Vagina (tissue), 2 donors: Measurements from ENCODE around the gene IDUA. TPM values are rescaled to one million over a fixed set of nuclear protein-coding genes. Genes with fewer than 3 reads are reported as not detected.

ENCODE experiments used
- DNase-seq, 2 donors: peaks; one replicate each; pipeline ENCODE4 v3.0.0-alpha.2; 2017; ENCODE audit errors: extremely low spot score in 2 of 2
- H3K27ac ChIP-seq: fragments of 200-600 bp; sonication (generic); one replicate; pipeline ENCODE4 v1.5.1; 2019
- H3K27me3 ChIP-seq: fragments of 200-600 bp; sonication (generic); one replicate; pipeline ENCODE4 v1.5.1; 2019
- H3K36me3 ChIP-seq, 2 donors: fragments of 200-600 bp; sonication (generic); one replicate each; pipeline ENCODE4 v1.5.1; 2017 to 2019
- H3K4me1 ChIP-seq: fragments of 200-600 bp; sonication (generic); one replicate; pipeline ENCODE4 v1.5.1; 2019
- H3K4me3 ChIP-seq, 2 donors: fragments of 200-600 bp; sonication (generic); 1 replicate in 1 of 2; 2 replicates in 1 of 2; pipeline ENCODE4 v1.5.1; 2016 to 2019
- H3K9me3 ChIP-seq: fragments of 200-600 bp; sonication (generic); one replicate; pipeline ENCODE4 v1.5.1; 2019
- POLR2A ChIP-seq, 2 donors: fragments of 450-650 bp; IDR thresholded peaks; one replicate each; pipeline ENCODE4 v1.6.1; 2017; ENCODE audit warnings: antibody characterized with exemption in 2 of 2, mild to moderate bottlenecking in 2 of 2, moderate library complexity in 2 of 2
- POLR2AphosphoS5 ChIP-seq, 2 donors: sonication (generic); formaldehyde crosslinking; IDR thresholded peaks; one replicate each; pipeline ENCODE4 v1.9.0; 2017; ENCODE audit warnings: antibody characterized with exemption in 2 of 2, mild to moderate bottlenecking in 2 of 2, low read depth in 1 of 2; ENCODE audit not compliant: insufficient read depth in 1 of 2
- intact Hi-C: fragments of 100-400 bp; cut with DNase I; formaldehyde crosslinking; loops from one replicate; pipeline ENCODE4 v1.15.1; 2023
- total RNA-seq: library from RNA; depleted of rRNA; stranded (reverse); fragments of >200 nt; gene quantifications from one replicate; pipeline ENCODE4 v1.2.3, GENCODE V29; 2016
- TF ChIP-seq, protein P1 (sequence below), 3 experiments: fragments of 450-650 bp in 2 of 3; fragments of 200-600 bp in 1 of 3; sonication (generic) in 1 of 3; IDR thresholded peaks; one replicate each; pipeline ENCODE4 v1.5.1; 2017 to 2019; ENCODE audit warnings: antibody characterized with exemption in 3 of 3, mild to moderate bottlenecking in 2 of 3, moderate library complexity in 2 of 3

IDUA gene
- total RNA-seq, 1 donor from 2014 or later = 28.0 TPM

DNA sequence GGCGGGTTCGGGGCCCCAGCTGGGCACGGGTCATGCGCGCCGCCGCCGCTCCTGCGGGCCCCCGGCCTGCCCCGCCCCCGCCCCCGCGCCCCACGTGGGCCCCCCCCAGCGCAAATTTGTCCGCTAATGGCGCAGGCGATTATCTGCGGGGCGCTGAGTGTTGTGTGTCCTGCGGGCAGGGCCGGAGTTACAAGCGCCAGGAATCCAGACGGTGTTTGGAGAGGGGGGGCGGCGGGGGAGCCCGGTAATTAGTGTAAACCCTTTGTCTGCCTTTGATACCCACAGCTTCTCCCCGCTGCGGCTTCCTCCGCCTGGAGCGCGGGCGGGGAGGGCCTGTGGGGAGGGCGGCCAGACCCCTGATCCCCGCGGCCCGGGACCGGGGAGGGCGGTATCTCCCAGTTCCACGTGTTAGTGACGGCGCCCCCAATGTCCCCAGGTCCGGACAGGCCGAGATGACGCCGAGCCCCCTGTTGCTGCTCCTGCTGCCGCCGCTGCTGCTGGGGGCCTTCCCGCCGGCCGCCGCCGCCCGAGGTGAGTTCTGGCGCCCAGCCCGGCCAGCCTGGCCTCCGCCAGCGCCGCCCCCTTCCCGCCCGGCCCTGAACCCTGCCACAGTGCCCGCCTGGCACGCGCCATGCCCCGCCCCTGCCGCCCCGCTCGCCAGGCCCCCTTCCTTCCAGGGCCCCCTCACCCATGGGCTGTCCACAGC is 25.3 kb downstream of the IDUA start:
- no peaks in the 10 kb centered on the region for H3K27me3 ChIP-seq
- H3K9me3 ChIP-seq = no peaks in the 10 kb centered on the region
- DNase-seq = no peak
- no peak overlapping the region for H3K27ac ChIP-seq
- peak overlapping the region; percentile 49 to 83 for H3K4me3 ChIP-seq
- H3K4me1 ChIP-seq = peaks cover 30% of the 10 kb centered on the region
- no peaks in the 10 kb centered on the region for H3K36me3 ChIP-seq
- intact Hi-C loops = no loop called here
- TF ChIP-seq, protein P1, sequence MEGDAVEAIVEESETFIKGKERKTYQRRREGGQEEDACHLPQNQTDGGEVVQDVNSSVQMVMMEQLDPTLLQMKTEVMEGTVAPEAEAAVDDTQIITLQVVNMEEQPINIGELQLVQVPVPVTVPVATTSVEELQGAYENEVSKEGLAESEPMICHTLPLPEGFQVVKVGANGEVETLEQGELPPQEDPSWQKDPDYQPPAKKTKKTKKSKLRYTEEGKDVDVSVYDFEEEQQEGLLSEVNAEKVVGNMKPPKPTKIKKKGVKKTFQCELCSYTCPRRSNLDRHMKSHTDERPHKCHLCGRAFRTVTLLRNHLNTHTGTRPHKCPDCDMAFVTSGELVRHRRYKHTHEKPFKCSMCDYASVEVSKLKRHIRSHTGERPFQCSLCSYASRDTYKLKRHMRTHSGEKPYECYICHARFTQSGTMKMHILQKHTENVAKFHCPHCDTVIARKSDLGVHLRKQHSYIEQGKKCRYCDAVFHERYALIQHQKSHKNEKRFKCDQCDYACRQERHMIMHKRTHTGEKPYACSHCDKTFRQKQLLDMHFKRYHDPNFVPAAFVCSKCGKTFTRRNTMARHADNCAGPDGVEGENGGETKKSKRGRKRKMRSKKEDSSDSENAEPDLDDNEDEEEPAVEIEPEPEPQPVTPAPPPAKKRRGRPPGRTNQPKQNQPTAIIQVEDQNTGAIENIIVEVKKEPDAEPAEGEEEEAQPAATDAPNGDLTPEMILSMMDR (IDR thresholded peaks at IDR 0.05) = no peak
- TF ChIP-seq POLR2A (IDR thresholded peaks at IDR 0.05) = no peak
- TF ChIP-seq POLR2AphosphoS5 (IDR thresholded peaks at IDR 0.05; ENCODE audit: insufficient read depth in 1 of 2, low read depth in 1 of 2) = peak in 1 of 2 donors; percentile 18

DNA sequence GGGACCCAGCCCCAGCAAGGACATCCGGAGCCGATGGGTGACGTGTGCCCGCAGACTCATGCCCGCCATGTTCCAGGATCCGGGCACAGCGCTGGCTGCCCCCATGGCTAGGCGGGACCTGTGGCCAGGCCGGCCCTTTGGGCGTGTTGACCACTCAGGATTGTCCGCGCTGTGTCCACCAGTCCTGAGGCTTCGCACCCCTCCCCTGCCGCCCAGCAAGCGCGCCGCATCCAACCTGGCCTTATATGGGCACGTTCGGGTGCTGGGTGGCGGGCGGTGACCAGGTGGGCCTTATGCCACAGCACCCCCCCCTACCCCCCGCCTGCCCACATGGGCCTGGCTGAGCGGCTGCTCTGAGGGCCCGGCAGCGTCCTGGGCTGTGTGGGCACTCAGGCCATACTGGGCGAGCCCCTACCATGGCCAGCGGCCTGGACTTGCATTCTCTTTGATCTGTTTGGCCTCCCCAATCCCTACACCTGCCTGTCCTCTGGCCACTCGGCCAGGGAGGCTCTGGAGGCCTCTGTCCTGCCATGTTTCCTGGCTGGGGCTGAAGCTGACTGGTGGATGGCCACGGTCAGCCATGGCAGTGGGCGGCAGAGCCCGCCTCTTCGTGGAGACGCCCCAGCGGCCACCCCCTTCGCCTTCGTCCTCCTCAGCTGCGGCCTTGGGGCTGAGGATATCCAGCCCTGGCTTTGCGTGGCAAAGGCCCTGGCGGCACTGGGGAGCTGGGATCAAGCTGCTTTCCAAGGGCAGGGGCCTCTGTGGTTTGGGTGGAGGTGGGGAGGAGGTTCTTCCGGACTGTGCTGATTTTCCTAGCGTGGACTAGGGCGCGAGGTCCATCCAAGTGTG is 26.6 kb downstream of the IDUA start:
- Histone ChIP-seq H3K4me3 (no peak overlapping the region), H3K4me1 (peaks cover 30% of the 10 kb centered on the region), H3K27ac (no peak overlapping the region), H3K9me3 (no peaks in the 10 kb centered on the region), H3K27me3 (no peaks in the 10 kb centered on the region), H3K36me3 (no peaks in the 10 kb centered on the region)
- DNase-seq = no peak
- no peak for TF ChIP-seq POLR2A (IDR thresholded peaks at IDR 0.05)
- no peak for TF ChIP-seq POLR2AphosphoS5 (IDR thresholded peaks at IDR 0.05; ENCODE audit: insufficient read depth in 1 of 2, low read depth in 1 of 2)
- TF ChIP-seq, protein P1 (IDR thresholded peaks at IDR 0.05) = no peak
- intact Hi-C loops = no loop called here

DNA sequence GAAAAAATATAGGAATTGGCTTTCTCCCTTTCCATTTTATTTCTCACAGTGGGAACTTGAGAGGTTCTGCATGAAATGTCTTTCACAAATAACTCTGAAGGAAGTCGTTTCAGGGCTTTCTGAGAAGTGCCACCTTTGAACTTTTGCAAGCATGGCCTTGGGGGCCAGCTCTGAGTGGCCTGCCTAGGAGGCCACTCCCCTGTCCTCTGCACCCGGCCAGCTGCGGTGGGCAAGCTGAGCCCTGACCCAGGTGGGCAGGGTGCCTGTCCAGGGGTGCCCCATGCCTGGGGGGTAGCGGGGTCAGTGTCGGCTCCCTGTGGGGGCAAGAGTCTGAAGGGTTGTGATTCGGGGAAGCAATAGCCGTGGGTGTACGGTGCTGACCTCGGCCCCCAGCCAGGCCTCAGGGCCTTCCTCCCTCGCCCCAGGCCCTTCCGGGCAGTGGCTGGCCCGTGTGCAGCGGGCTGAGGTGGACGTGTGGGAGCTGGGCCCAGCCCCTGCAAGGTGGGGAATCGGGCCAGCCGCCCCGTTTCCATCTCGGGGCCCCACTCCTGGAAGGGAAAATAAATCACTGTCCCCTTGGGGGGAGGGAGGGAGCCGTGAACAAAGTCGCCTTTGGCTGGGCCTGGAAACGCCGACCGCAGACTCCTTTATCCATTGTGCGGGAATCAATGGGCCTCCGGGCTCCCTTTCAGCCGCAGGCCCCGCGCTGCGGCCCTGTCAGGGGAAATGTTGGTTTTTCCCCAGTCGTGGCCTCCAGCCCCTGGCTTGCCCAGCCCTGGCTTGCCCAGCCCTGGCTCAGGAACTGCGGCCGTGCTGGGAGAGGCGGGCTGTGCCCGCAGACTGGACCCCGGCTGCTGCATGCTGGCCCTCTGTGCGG is 27.7 kb downstream of the IDUA start:
- no peak overlapping the region for H3K4me3 ChIP-seq
- peaks cover 22% of the 10 kb centered on the region for H3K4me1 ChIP-seq
- H3K36me3 ChIP-seq = no peaks in the 10 kb centered on the region
- no peaks in the 10 kb centered on the region for H3K27me3 ChIP-seq
- no peak overlapping the region for H3K27ac ChIP-seq
- DNase-seq = no peak
- intact Hi-C loops = no loop called here
- no peaks in the 10 kb centered on the region for H3K9me3 ChIP-seq
- TF ChIP-seq POLR2A (IDR thresholded peaks at IDR 0.05) (no peak), POLR2AphosphoS5 (IDR thresholded peaks at IDR 0.05; ENCODE audit: insufficient read depth in 1 of 2, low read depth in 1 of 2) (no peak)
- TF ChIP-seq, protein P1 (IDR thresholded peaks at IDR 0.05) = no peak

DNA sequence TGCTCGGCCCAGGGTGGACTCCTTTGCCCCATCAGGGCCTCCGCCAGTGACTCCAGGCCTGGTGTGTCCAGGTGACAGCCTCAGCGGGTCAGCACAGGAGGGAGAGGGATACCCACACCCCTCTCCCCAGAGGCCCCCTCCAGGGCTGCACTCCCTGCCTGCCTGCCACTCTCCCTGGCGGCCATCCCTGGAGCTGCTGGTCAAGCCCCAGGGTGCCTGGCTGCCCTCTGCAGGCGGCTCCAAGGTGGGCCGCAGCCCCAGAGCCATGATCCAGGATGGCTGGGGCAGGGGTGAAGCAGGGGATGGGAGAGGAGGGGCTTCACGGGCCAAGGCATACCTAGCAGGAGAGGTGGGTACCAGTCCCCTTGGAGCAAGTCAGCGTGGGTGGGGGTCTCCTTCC is 28.3 kb downstream of the IDUA start:
- Histone ChIP-seq H3K9me3 (no peaks in the 10 kb centered on the region), H3K36me3 (no peaks in the 10 kb centered on the region), H3K4me3 (no peak overlapping the region), H3K4me1 (peaks cover 18% of the 10 kb centered on the region), H3K27ac (no peak overlapping the region), H3K27me3 (no peaks in the 10 kb centered on the region)
- intact Hi-C loops = no loop called here
- no peak for DNase-seq
- TF ChIP-seq POLR2A (IDR thresholded peaks at IDR 0.05) = no peak
- TF ChIP-seq, protein P1 (IDR thresholded peaks at IDR 0.05) = no peak
- TF ChIP-seq POLR2AphosphoS5 (IDR thresholded peaks at IDR 0.05; ENCODE audit: insufficient read depth in 1 of 2, low read depth in 1 of 2) = no peak
